NB4 (cell line): Measurements from ENCODE around the gene IDE.
A peak's percentile ranks its signal among the peaks of the same experiment; 100 is the strongest.

Experiments used
- DNase-seq: peaks from one replicate; pipeline ENCODE4 v3.0.0; 2010; ENCODE audit warnings: low read depth
- H3K4me3 ChIP-seq: one replicate; pipeline ENCODE4 v1.5.1; 2011; ENCODE audit warnings: mild to moderate bottlenecking, low read depth, low read length, moderate library complexity
- MYC ChIP-seq: IDR thresholded peaks from 2 replicates; pipeline ENCODE4 v1.6.1; 2011; ENCODE audit warnings: low read depth, low read length
- POLR2A ChIP-seq: IDR thresholded peaks from 2 replicates; pipeline ENCODE4 v1.6.1; 2011; ENCODE audit warnings: mild to moderate bottlenecking; ENCODE audit not compliant: insufficient read length; ENCODE audit errors: extremely low read depth
- TF ChIP-seq, protein P1 (sequence below): IDR thresholded peaks from one replicate; pipeline ENCODE4 v1.5.1; 2012; ENCODE audit warnings: low read depth, low read length
- TF ChIP-seq, protein P2 (sequence below): IDR thresholded peaks from 2 replicates; pipeline ENCODE4 v1.6.1; 2011; ENCODE audit warnings: low read depth, low read length

Gene IDE

DNA sequence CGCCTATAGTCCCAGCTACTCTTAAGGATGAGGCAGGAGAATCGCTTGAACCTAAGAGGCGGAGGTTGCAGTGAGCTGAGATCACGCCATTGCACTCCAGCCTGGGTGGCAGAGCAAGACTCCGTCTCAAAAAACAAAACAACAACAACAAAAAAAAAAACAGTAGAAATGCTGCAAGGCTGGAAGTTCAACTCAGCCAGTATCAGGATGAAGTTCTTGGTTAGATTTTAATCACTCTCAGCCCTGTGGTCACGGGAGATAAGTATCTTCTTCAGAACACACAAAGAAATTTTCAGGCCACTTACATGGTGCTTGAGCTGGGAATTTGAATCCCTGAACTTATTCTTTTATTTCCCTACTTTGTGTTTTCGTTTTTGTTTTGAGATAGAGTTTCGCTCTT lies 162.5 kb downstream of the IDE start:
- TF ChIP-seq, protein P1, sequence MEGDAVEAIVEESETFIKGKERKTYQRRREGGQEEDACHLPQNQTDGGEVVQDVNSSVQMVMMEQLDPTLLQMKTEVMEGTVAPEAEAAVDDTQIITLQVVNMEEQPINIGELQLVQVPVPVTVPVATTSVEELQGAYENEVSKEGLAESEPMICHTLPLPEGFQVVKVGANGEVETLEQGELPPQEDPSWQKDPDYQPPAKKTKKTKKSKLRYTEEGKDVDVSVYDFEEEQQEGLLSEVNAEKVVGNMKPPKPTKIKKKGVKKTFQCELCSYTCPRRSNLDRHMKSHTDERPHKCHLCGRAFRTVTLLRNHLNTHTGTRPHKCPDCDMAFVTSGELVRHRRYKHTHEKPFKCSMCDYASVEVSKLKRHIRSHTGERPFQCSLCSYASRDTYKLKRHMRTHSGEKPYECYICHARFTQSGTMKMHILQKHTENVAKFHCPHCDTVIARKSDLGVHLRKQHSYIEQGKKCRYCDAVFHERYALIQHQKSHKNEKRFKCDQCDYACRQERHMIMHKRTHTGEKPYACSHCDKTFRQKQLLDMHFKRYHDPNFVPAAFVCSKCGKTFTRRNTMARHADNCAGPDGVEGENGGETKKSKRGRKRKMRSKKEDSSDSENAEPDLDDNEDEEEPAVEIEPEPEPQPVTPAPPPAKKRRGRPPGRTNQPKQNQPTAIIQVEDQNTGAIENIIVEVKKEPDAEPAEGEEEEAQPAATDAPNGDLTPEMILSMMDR = no peak
- TF ChIP-seq, protein P2, sequence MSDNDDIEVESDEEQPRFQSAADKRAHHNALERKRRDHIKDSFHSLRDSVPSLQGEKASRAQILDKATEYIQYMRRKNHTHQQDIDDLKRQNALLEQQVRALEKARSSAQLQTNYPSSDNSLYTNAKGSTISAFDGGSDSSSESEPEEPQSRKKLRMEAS = no peak
- no peak for TF ChIP-seq POLR2A
- no peak for TF ChIP-seq MYC
- no peak overlapping the region for H3K4me3 ChIP-seq
- no peak for DNase-seq

DNA sequence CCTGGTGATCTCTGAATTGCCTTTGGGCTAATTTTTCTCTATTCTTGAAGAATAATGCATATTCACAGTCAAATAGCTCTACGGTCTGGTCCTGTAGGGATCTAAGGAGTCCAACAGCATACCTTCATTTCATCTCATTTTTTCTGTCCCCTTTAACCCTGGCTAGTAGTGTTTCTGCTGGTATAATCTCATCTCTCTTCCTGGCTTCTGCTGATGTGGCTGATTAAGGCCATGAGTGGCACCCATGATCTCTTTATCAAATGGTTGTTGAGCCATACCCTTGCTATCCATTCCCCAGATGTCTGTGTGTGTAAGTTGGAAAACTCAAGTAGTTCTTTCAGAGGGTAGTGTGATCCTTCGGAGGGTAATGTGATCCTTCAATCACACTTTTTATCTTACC lies 163.4 kb downstream of the IDE start:
- H3K4me3 ChIP-seq = no peak overlapping the region
- no peak for DNase-seq
- TF ChIP-seq, protein P2 = no peak
- no peak for TF ChIP-seq MYC
- no peak for TF ChIP-seq POLR2A
- TF ChIP-seq, protein P1 = no peak

DNA sequence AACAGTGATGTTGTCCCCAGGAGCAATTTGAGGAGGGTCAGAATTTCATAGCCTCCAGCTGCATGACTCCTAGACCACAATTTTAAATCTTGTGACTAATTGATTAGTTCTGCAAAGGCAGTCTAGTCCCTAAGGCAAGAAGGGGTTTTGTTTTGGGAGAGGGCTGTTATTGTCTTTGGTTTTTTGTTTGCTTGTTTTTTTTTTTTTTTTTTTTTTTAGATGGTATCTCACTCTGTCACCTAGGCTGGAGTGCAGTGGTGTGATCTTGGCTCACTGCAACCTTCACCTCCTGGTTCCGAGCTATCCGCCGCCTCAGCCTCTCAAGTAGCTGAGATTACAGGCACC lies 165.9 kb downstream of the IDE start:
- TF ChIP-seq POLR2A = no peak
- TF ChIP-seq, protein P2 = no peak
- TF ChIP-seq, protein P1 = no peak
- no peak overlapping the region for H3K4me3 ChIP-seq
- no peak for DNase-seq

DNA sequence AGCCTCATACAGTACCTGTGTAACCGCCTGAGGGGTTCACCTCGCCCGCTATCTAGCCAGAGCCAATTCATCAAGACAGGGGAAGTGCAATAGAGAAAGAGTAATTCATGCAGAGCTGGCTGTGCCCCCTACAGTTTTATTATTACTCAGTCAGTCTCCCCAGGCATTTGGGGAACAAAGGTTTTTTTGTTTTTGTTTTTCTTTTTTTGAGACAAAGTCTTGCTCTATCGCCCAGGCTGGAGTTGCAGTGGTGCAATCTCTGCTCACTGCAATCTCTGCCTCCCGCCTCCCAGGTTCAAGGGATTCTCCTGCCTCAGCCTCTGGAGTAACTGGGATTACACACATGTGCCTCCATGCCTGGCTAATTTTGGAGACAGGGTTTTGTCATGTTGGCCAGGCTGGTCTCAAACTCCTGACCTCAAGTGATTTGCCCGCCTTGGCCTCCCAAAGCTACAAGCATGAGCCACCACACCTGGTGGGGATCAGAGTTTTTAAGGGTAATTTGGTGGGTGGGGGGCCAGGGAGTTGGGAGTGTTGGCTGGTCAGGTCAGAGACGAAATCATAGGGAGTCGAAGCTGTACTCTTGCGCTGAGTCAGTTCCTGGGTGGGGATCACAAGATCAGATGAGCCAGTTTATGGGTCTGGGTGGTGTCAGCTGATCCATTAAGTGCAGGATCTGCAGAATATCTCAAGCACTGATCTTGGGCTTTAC lies 166.4 kb downstream of the IDE start:
- TF ChIP-seq, protein P2 = no peak
- TF ChIP-seq, protein P1 = no peak
- TF ChIP-seq MYC = no peak
- no peak for TF ChIP-seq POLR2A
- H3K4me3 ChIP-seq = no peak overlapping the region
- peak; percentile 53 for DNase-seq

DNA sequence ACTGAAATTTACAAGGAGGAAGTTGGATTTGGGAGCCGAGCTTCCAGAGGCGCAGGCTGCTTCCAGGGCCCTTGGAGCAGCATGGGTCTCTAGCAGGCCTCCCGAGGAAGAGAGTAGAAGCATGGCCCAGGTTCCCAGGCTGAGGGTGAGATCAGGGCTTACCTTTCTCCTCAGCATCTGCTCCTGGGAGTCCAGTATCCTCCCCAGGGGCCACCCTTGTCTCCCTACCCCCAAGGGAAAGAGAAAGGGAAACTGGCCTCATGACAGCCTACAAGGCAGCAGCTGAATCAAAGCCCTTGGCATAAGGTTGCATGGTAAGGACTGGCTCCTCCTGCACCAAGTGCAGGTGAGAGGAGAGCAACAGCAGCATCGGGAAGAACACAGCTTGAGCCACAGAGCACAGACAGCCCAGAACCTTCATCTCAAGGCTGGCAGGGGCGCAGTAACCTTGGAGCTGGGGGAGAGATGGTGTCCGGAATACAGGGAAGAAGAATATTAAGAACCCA lies 168.4 kb downstream of the IDE start:
- TF ChIP-seq, protein P1 = no peak
- no peak for TF ChIP-seq MYC
- TF ChIP-seq, protein P2 = no peak
- H3K4me3 ChIP-seq = no peak overlapping the region
- no peak for DNase-seq
